Keratinocyte (primary cell): ENCODE data around the gene CENPP. TPM values are rescaled to one million over a fixed set of nuclear protein-coding genes. Genes with fewer than 3 reads are reported as not detected.
"Not testable (repeated sequence)": the region's sequence is repeated elsewhere in the genome, so short reads cannot be mapped to it uniquely, and the experiment has no call there.

Source experiments
- DNase-seq: peaks from one replicate; pipeline ENCODE4 v3.0.0-alpha.2; 2011; ENCODE audit warnings: low read depth, missing footprints, low spot score
- FAIRE-seq: peaks from 2 replicates; lab custom pipeline; 2011; peaks lifted over from hg19 to GRCh38; lab: Jason Lieb, UNC
- H2AFZ ChIP-seq: 2 replicates; pipeline ENCODE4 v1.6.0; 2012; ENCODE audit warnings: low read length, control low read depth, inconsistent platforms; ENCODE audit not compliant: control insufficient read depth
- H3K27ac ChIP-seq: 2 replicates; pipeline ENCODE4 v1.5.1; 2011; ENCODE audit warnings: low read length; ENCODE audit not compliant: control insufficient read depth, insufficient read depth
- H3K27me3 ChIP-seq: 3 replicates; pipeline ENCODE4 v1.6.0; 2011; ENCODE audit warnings: low read length; ENCODE audit not compliant: control insufficient read depth, insufficient read depth; ENCODE audit errors: extremely low read depth
- H3K36me3 ChIP-seq, 2 experiments: 2 replicates in 1 of 2; 3 replicates in 1 of 2; pipeline ENCODE4 v1.5.1; 2011; ENCODE audit warnings: low read length in 2 of 2, mild to moderate bottlenecking in 1 of 2; ENCODE audit not compliant: control insufficient read depth in 2 of 2, insufficient read depth in 2 of 2; ENCODE audit errors: extremely low read depth in 1 of 2
- H3K4me1 ChIP-seq: 3 replicates; pipeline ENCODE4 v1.5.1; 2011; ENCODE audit warnings: low read length; ENCODE audit not compliant: control insufficient read depth, insufficient read depth; ENCODE audit errors: extremely low read depth
- H3K4me2 ChIP-seq: 3 replicates; pipeline ENCODE4 v1.6.0; 2011; ENCODE audit warnings: low read depth, low read length; ENCODE audit not compliant: control insufficient read depth, insufficient read depth; ENCODE audit errors: extremely low read depth
- H3K4me3 ChIP-seq, 3 experiments: fragments of 200-600 bp in 1 of 3; sonication (generic) in 1 of 3; 2 replicates in 2 of 3; 3 replicates in 1 of 3; pipeline ENCODE4 v1.5.1; 2011 to 2016; ENCODE audit warnings: low read length in 3 of 3, mild to moderate bottlenecking in 3 of 3, control low read depth in 2 of 3, inconsistent platforms in 1 of 3, low read depth in 1 of 3, mixed read lengths in 1 of 3, mixed run types in 1 of 3, moderate library complexity in 1 of 3; ENCODE audit not compliant: control insufficient read depth in 2 of 3, insufficient read depth in 2 of 3; ENCODE audit errors: extremely low read depth in 1 of 3
- H3K79me2 ChIP-seq: 2 replicates; pipeline ENCODE4 v1.6.0; 2012; ENCODE audit warnings: low read length; ENCODE audit not compliant: control insufficient read depth, insufficient read depth
- H3K9ac ChIP-seq: 3 replicates; pipeline ENCODE4 v1.6.0; 2011; ENCODE audit warnings: low read length; ENCODE audit not compliant: control insufficient read depth, insufficient read depth; ENCODE audit errors: extremely low read depth
- H3K9me1 ChIP-seq: 3 replicates; pipeline ENCODE4 v1.6.0; 2011; ENCODE audit warnings: low read length; ENCODE audit not compliant: control insufficient read depth, insufficient read depth; ENCODE audit errors: extremely low read depth
- H3K9me3 ChIP-seq: 2 replicates; pipeline ENCODE4 v1.5.1; 2012; ENCODE audit warnings: low read depth, low read length; ENCODE audit not compliant: control insufficient read depth
- H4K20me1 ChIP-seq: 3 replicates; pipeline ENCODE4 v1.6.0; 2011; ENCODE audit warnings: low read length; ENCODE audit not compliant: control insufficient read depth, insufficient read depth; ENCODE audit errors: extremely low read depth
- CTCF ChIP-seq, 3 experiments: IDR thresholded peaks in 1 of 3; conservative IDR thresholded peaks in 1 of 3; optimal IDR thresholded peaks in 1 of 3; 2 replicates in 2 of 3; 3 replicates in 1 of 3; pipeline versions ENCODE3 to v1.5.1; 2011; ENCODE audit warnings: low read length in 3 of 3, mild to moderate bottlenecking in 3 of 3, moderate library complexity in 2 of 3, control low read depth in 1 of 3, inconsistent platforms in 1 of 3; ENCODE audit not compliant: insufficient read depth in 2 of 3; ENCODE audit errors: extremely low read depth in 1 of 3
- EZH2 ChIP-seq: IDR thresholded peaks from one replicate; pipeline ENCODE4 v1.6.1; 2012; ENCODE audit warnings: inconsistent platforms, mild to moderate bottlenecking, low read length, moderate library complexity
- dilution Hi-C: fragments of 300-500 bp; cut with MboI; formaldehyde crosslinking; loops from one replicate; pipeline ENCODE4 v1.7.0; 2020; ENCODE audit warnings: low sequenced_read_pairs; ENCODE audit not compliant: extremely low pct_ligation_motif_present
- polyA plus RNA-seq, 5 experiments: library from polyadenylated mRNA; depleted of rRNA in 3 of 5; stranded (reverse) in 3 of 5; stranded (forward) in 1 of 5; unstranded in 1 of 5; fragments of >200 nt; gene quantifications; 1 replicate in 1 of 5; 2 replicates in 3 of 5; 3 replicates in 1 of 5; pipeline versions ENCODE4 v1.2.1 to v1.2.3, GENCODE V29; 2011 to 2012; ENCODE audit warnings: missing spikeins in 2 of 5, low read depth in 1 of 5, low replicate concordance in 1 of 5

Gene CENPP
- polyA plus RNA-seq, 1 donor (not counting 4 experiments of a cell fraction or from before 2014, with no cell fraction given): 6.7 TPM

GRCh38 chr9:92619601-92620300, 294.0 kb downstream of the CENPP start:
- no peak for DNase-seq
- Histone ChIP-seq H3K9me3 (no peaks in the 10 kb centered on the region), H3K4me2 (no peak overlapping the region), H3K4me3 (no peak overlapping the region), H3K4me1 (no peaks in the 10 kb centered on the region), H3K79me2 (no peaks in the 10 kb centered on the region), H3K9ac (no peak overlapping the region), H4K20me1 (no peaks in the 10 kb centered on the region), H3K9me1 (no peaks in the 10 kb centered on the region), H3K36me3 (peaks cover 20 to 35% of the 10 kb centered on the region in 2 experiments), H3K27ac (no peak overlapping the region), H2AFZ (no peak overlapping the region), H3K27me3 (no peaks in the 10 kb centered on the region)
- TF ChIP-seq EZH2: no peak
- no peak for TF ChIP-seq CTCF (optimal IDR thresholded peaks at IDR 0.05 in 1 of 3, IDR thresholded peaks at IDR 0.05 in 1 of 3, conservative IDR thresholded peaks at IDR 0.05 in 1 of 3; ENCODE audit: extremely low read depth in 1 of 3, insufficient read depth in 2 of 3, low read length in 3 of 3)
- FAIRE-seq: no peak
- dilution Hi-C loops: no loop called here

- H3K4me3 ChIP-seq: no peak overlapping the region
- H3K9me3 ChIP-seq: no peaks in the 10 kb centered on the region
- no peaks in the 10 kb centered on the region for H3K27me3 ChIP-seq
- no peak overlapping the region for H3K4me2 ChIP-seq
- peaks cover 29 to 31% of the 10 kb centered on the region in 2 experiments for H3K36me3 ChIP-seq
- H4K20me1 ChIP-seq: no peaks in the 10 kb centered on the region
- no peak overlapping the region for H3K9ac ChIP-seq
- H3K79me2 ChIP-seq: no peaks in the 10 kb centered on the region
- DNase-seq (no peak), FAIRE-seq (no peak)
- no peaks in the 10 kb centered on the region for H3K9me1 ChIP-seq
- H2AFZ ChIP-seq: no peak overlapping the region
- H3K4me1 ChIP-seq: no peaks in the 10 kb centered on the region
- dilution Hi-C loops: no loop called here
- no peak for TF ChIP-seq CTCF (optimal IDR thresholded peaks at IDR 0.05 in 1 of 3, IDR thresholded peaks at IDR 0.05 in 1 of 3, conservative IDR thresholded peaks at IDR 0.05 in 1 of 3; ENCODE audit: extremely low read depth in 1 of 3, insufficient read depth in 2 of 3, low read length in 3 of 3)
- TF ChIP-seq EZH2: no peak
- H3K27ac ChIP-seq: no peak overlapping the region
These were observed 295.1 kb downstream of the CENPP start for GRCh38 chr9:92620845-92621244.

- DNase-seq, H3K27ac ChIP-seq, dilution Hi-C loops, H3K9me3 ChIP-seq, H3K9me1 ChIP-seq, H3K27me3 ChIP-seq, H3K4me2 ChIP-seq, H3K4me3 ChIP-seq, FAIRE-seq, H2AFZ ChIP-seq, H3K9ac ChIP-seq, H3K4me1 ChIP-seq, H4K20me1 ChIP-seq, H3K79me2 ChIP-seq: not testable (repeated sequence)
- peaks cover 17 to 19% of the 10 kb centered on the region in 2 experiments for H3K36me3 ChIP-seq
These were observed 298.2 kb downstream of the CENPP start for GRCh38 chr9:92623936-92624335.
